ENCODE results near the gene PDIA4. TPM values are rescaled to one million over a fixed set of nuclear protein-coding genes. Genes with fewer than 3 reads are reported as not detected.
"Not testable (repeated sequence)": the region's sequence is repeated elsewhere in the genome, so short reads cannot be mapped to it uniquely, and the experiment has no call there.

Gene PDIA4
- total RNA-seq, 1 donor from 2014 or later, result 32.2 TPM

- no peak for ATAC-seq (ENCODE audit: poor library complexity)
- intact Hi-C loops (cut with DNase I), result no loop called here
- no peak for DNase-seq
These were observed 15.6 kb upstream of the PDIA4 start for GRCh38 chr7:149043936-149044335.

- ATAC-seq (ENCODE audit: poor library complexity) (no peak), DNase-seq (no peak)
- intact Hi-C loops (cut with DNase I), result no loop called here
These were observed 13.0 kb upstream of the PDIA4 start for GRCh38 chr7:149041350-149041749.

- DNase-seq; intact Hi-C loops (cut with DNase I); ATAC-seq (ENCODE audit: poor library complexity): not testable (repeated sequence)
These were observed 10.3 kb upstream of the PDIA4 start for GRCh38 chr7:149038641-149039040.

- no peak for ATAC-seq (ENCODE audit: poor library complexity)
- no peak for DNase-seq
- intact Hi-C loops (cut with DNase I), result no loop called here
These were observed 8.4 kb upstream of the PDIA4 start for GRCh38 chr7:149036676-149037075.

- no peak for DNase-seq
- intact Hi-C loops (cut with DNase I), result no loop called here
- no peak for ATAC-seq (ENCODE audit: poor library complexity)
These were observed 3.1 kb upstream of the PDIA4 start for GRCh38 chr7:149031353-149031910.

GRCh38 chr7:149030439-149030838, 2.1 kb upstream of the PDIA4 start:
- ATAC-seq (ENCODE audit: poor library complexity); intact Hi-C loops (cut with DNase I): not testable (repeated sequence)

GRCh38 chr7:149027611-149028345, 527 bp downstream of the PDIA4 start:
- DNase-seq (no peak), ATAC-seq (ENCODE audit: poor library complexity) (peak; percentile 2)
- intact Hi-C loops (cut with DNase I), result loop anchor here (5.0 kb wide), 2 partner anchors 40 to 65 kb away; partner anchors contain the start of gene ZNF786

More at GRCh38 chr7:149030439-149030838, 2.1 kb upstream of the PDIA4 start:
- not testable (repeated sequence) for DNase-seq

- ATAC-seq (ENCODE audit: poor library complexity) (no peak), DNase-seq (no peak)
- intact Hi-C loops (cut with DNase I), result loop anchor here (5.0 kb wide), 2 partner anchors 40 to 65 kb away; partner anchors contain the start of gene ZNF786
These were observed 1.2 kb downstream of the PDIA4 start for GRCh38 chr7:149027055-149027454.

- no peak for DNase-seq
- no peak for ATAC-seq (ENCODE audit: poor library complexity)
- intact Hi-C loops (cut with DNase I), result no loop called here
These were observed 4.6 kb downstream of the PDIA4 start for GRCh38 chr7:149023662-149024061.

- ATAC-seq (ENCODE audit: poor library complexity), result no peak
These were observed 5.4 kb downstream of the PDIA4 start for GRCh38 chr7:149022756-149023360.

GRCh38 chr7:149021725-149022062, 6.6 kb downstream of the PDIA4 start:
- ATAC-seq (ENCODE audit: poor library complexity), result no peak
- no peak for DNase-seq
- intact Hi-C loops (cut with DNase I), result no loop called here

More at GRCh38 chr7:149022756-149023360, 5.4 kb downstream of the PDIA4 start:
- intact Hi-C loops (cut with DNase I), result no loop called here
- DNase-seq, result no peak

- ATAC-seq (ENCODE audit: poor library complexity) (no peak), DNase-seq (peak; percentile 8)
- intact Hi-C loops (cut with DNase I), result no loop called here
These were observed 7.8 kb downstream of the PDIA4 start for GRCh38 chr7:149020483-149020882.

- DNase-seq (peak; percentile 9), ATAC-seq (ENCODE audit: poor library complexity) (no peak)
- intact Hi-C loops (cut with DNase I), result no loop called here
These were observed 11.4 kb downstream of the PDIA4 start for GRCh38 chr7:149016876-149017275.

GRCh38 chr7:149014309-149014708, 14.0 kb downstream of the PDIA4 start:
- intact Hi-C loops (cut with DNase I), result no loop called here
- DNase-seq (peak; percentile 12), ATAC-seq (ENCODE audit: poor library complexity) (no peak)

- intact Hi-C loops (cut with DNase I), result no loop called here
- no peak for ATAC-seq (ENCODE audit: poor library complexity)
- peak; percentile 18 for DNase-seq
These were observed 14.4 kb downstream of the PDIA4 start for GRCh38 chr7:149013876-149014275.

GRCh38 chr7:149012730-149013129, 15.6 kb downstream of the PDIA4 start:
- ATAC-seq (ENCODE audit: poor library complexity); intact Hi-C loops (cut with DNase I): not testable (repeated sequence)
- peak; percentile 0 for DNase-seq

- intact Hi-C loops (cut with DNase I), result no loop called here
- ATAC-seq (ENCODE audit: poor library complexity) (no peak), DNase-seq (no peak)
These were observed 16.8 kb downstream of the PDIA4 start for GRCh38 chr7:149011491-149011890.

- DNase-seq (peak; percentile 4), ATAC-seq (ENCODE audit: poor library complexity) (no peak)
- intact Hi-C loops (cut with DNase I), result no loop called here
These were observed 17.9 kb downstream of the PDIA4 start for GRCh38 chr7:149010451-149010850.

GRCh38 chr7:149009527-149009926, 18.8 kb downstream of the PDIA4 start:
- DNase-seq, result peak; percentile 5
- ATAC-seq (ENCODE audit: poor library complexity), result no peak
- intact Hi-C loops (cut with DNase I), result loop anchor here (5.0 to 10.0 kb wide), 2 partner anchors 55 to 83 kb away; partner anchors contain the start of gene ZNF786

- peak; percentile 29 for DNase-seq
- ATAC-seq (ENCODE audit: poor library complexity), result no peak
- intact Hi-C loops (cut with DNase I), result loop anchor here (5.0 to 10.0 kb wide), 2 partner anchors 57 to 85 kb away; partner anchors contain the start of gene ZNF786
These were observed 20.7 kb downstream of the PDIA4 start for GRCh38 chr7:149007611-149008010.
